ENCODE results near the gene ZNF407.

ZNF407 gene

GRCh38 chr18:74630804-74631203 lies 33.1 kb downstream of the ZNF407 start:
- Histone ChIP-seq H3K9ac (ENCODE audit: low read length) (no peak overlapping the region), H3K4me3 (ENCODE audit: low read length) (no peak overlapping the region), H3K79me2 (ENCODE audit: low read length) (peaks cover 6% of the 10 kb centered on the region; the same call in 1 of the 2 replicates), H3F3A (ENCODE audit: insufficient read depth, low read length) (no peaks in the 10 kb centered on the region), H3K4me1 (ENCODE audit: low read length) (no peaks in the 10 kb centered on the region), H3K9me3 (replicated peaks; ENCODE audit: insufficient read depth, low read length) (no peaks in the 10 kb centered on the region), H3K27ac (ENCODE audit: low read length) (no peak overlapping the region), H2AFZ (ENCODE audit: low read length) (no peak overlapping the region), H3K27me3 (replicated peaks; ENCODE audit: insufficient read depth, low read length) (no peaks in the 10 kb centered on the region), H3K4me2 (ENCODE audit: low read depth, low read length) (no peak overlapping the region), H4K20me1 (ENCODE audit: insufficient read depth, low read length) (no peaks in the 10 kb centered on the region), H3K36me3 (replicated peaks; ENCODE audit: insufficient read depth, low read length) (no peaks in the 10 kb centered on the region), H3K9me2 (replicated peaks; ENCODE audit: insufficient read depth, low read length) (no peaks in the 10 kb centered on the region)
- TF ChIP-seq EZH2phosphoT487 (IDR thresholded peaks at IDR 0.05; ENCODE audit: low read length) (no peak), EZH2 (optimal IDR thresholded peaks at IDR 0.05; ENCODE audit: low read depth, low read length) (no peak), CTCF (IDR thresholded peaks at IDR 0.05; ENCODE audit: low read length) (no peak)
- no peak for DNase-seq

- Histone ChIP-seq H3K4me1 (ENCODE audit: low read length) (no peaks in the 10 kb centered on the region), H3K9me3 (replicated peaks; ENCODE audit: insufficient read depth, low read length) (no peaks in the 10 kb centered on the region), H3K4me2 (ENCODE audit: low read depth, low read length) (no peak overlapping the region), H2AFZ (ENCODE audit: low read length) (no peak overlapping the region), H3K4me3 (ENCODE audit: low read length) (no peak overlapping the region), H4K20me1 (ENCODE audit: insufficient read depth, low read length) (no peaks in the 10 kb centered on the region), H3K9ac (ENCODE audit: low read length) (no peak overlapping the region), H3K79me2 (ENCODE audit: low read length) (peaks cover 6% of the 10 kb centered on the region; the same call in 1 of the 2 replicates), H3K27ac (ENCODE audit: low read length) (no peak overlapping the region), H3F3A (ENCODE audit: insufficient read depth, low read length) (no peaks in the 10 kb centered on the region), H3K9me2 (replicated peaks; ENCODE audit: insufficient read depth, low read length) (no peaks in the 10 kb centered on the region), H3K27me3 (replicated peaks; ENCODE audit: insufficient read depth, low read length) (no peaks in the 10 kb centered on the region), H3K36me3 (replicated peaks; ENCODE audit: insufficient read depth, low read length) (no peaks in the 10 kb centered on the region)
- DNase-seq = no peak
- TF ChIP-seq EZH2 (optimal IDR thresholded peaks at IDR 0.05; ENCODE audit: low read depth, low read length) (no peak), EZH2phosphoT487 (IDR thresholded peaks at IDR 0.05; ENCODE audit: low read length) (no peak), CTCF (IDR thresholded peaks at IDR 0.05; ENCODE audit: low read length) (no peak)
These were observed 33.5 kb downstream of the ZNF407 start for GRCh38 chr18:74631212-74631611.

GRCh38 chr18:74631623-74632350 lies 34.1 kb downstream of the ZNF407 start:
- Histone ChIP-seq H3K4me1 (ENCODE audit: low read length) (no peaks in the 10 kb centered on the region), H3K27ac (ENCODE audit: low read length) (no peak overlapping the region), H3K9me3 (replicated peaks; ENCODE audit: insufficient read depth, low read length) (no peaks in the 10 kb centered on the region), H3K27me3 (replicated peaks; ENCODE audit: insufficient read depth, low read length) (no peaks in the 10 kb centered on the region), H3K79me2 (ENCODE audit: low read length) (peaks cover 6% of the 10 kb centered on the region; the same call in 1 of the 2 replicates), H3K4me3 (ENCODE audit: low read length) (no peak overlapping the region), H3K9me2 (replicated peaks; ENCODE audit: insufficient read depth, low read length) (no peaks in the 10 kb centered on the region), H3K36me3 (replicated peaks; ENCODE audit: insufficient read depth, low read length) (no peaks in the 10 kb centered on the region), H4K20me1 (ENCODE audit: insufficient read depth, low read length) (no peaks in the 10 kb centered on the region), H2AFZ (ENCODE audit: low read length) (no peak overlapping the region), H3K9ac (ENCODE audit: low read length) (no peak overlapping the region), H3F3A (ENCODE audit: insufficient read depth, low read length) (no peaks in the 10 kb centered on the region), H3K4me2 (ENCODE audit: low read depth, low read length) (no peak overlapping the region)
- TF ChIP-seq EZH2 (optimal IDR thresholded peaks at IDR 0.05; ENCODE audit: low read depth, low read length) (no peak), CTCF (IDR thresholded peaks at IDR 0.05; ENCODE audit: low read length) (no peak), EZH2phosphoT487 (IDR thresholded peaks at IDR 0.05; ENCODE audit: low read length) (no peak)
- no peak for DNase-seq

Data from MM.1S (cell line).